ENCODE measurements around the gene RAP1GAP.

RAP1GAP gene

DNA sequence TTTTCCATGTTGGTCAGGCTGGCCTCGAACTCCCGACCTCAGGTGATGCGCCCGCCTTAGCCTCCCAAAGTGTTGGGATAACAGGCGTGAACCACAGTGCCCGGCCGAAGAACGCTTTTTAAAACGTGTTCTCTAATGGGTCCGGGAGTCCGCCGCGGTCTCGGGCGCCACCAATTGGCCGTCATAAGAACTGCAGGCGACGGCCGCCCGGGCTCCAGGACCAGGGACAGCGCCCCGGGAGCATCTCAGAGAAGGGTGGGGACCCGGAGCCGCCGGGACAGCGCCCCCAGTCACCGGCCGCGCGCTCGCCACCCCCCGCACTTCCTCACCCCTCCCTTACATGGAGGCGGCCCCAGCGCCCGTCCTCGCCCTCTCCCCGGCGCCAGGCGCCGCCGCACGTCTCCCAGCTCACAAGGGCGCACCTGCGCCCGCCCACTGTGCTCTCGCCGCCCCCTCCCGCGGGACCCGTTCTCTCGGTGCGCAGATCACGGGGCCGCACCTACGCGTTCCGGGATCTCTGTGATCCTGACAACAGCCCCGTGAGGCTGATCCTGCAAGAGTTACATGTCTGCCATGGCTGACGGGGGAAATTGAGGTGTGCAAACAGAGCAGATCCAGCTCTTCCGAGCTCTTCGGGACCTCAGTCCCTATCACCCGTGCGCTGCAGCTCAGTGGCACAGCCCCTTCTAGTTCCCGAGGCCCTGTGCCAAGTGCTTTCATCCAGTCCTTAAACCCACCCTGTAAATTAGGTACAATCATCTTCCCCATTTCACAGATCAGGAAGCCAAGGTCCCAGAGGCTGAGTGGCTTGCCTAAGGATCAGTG lies 9.8 kb downstream of the RAP1GAP start:
- no peaks in the 10 kb centered on the region for H3K9me3 ChIP-seq
- no peaks in the 10 kb centered on the region for H3K36me3 ChIP-seq
- H3K4me3 ChIP-seq (ENCODE audit: low read depth, low read length) = 0 out of 2 replicates have a peak overlapping the region, but pooled peaks have one; percentile 23
- TF ChIP-seq, protein P1, sequence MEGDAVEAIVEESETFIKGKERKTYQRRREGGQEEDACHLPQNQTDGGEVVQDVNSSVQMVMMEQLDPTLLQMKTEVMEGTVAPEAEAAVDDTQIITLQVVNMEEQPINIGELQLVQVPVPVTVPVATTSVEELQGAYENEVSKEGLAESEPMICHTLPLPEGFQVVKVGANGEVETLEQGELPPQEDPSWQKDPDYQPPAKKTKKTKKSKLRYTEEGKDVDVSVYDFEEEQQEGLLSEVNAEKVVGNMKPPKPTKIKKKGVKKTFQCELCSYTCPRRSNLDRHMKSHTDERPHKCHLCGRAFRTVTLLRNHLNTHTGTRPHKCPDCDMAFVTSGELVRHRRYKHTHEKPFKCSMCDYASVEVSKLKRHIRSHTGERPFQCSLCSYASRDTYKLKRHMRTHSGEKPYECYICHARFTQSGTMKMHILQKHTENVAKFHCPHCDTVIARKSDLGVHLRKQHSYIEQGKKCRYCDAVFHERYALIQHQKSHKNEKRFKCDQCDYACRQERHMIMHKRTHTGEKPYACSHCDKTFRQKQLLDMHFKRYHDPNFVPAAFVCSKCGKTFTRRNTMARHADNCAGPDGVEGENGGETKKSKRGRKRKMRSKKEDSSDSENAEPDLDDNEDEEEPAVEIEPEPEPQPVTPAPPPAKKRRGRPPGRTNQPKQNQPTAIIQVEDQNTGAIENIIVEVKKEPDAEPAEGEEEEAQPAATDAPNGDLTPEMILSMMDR (IDR thresholded peaks at IDR 0.05; ENCODE audit: low read depth, low read length) = peak; percentile 56
- H3K4me1 ChIP-seq = no peaks in the 10 kb centered on the region
- H3K27me3 ChIP-seq = no peaks in the 10 kb centered on the region
- DNase-seq = peak; percentile 44

- no peak for DNase-seq
- TF ChIP-seq, protein P1 (IDR thresholded peaks at IDR 0.05; ENCODE audit: low read depth, low read length) = no peak
- H3K27me3 ChIP-seq = no peaks in the 10 kb centered on the region
Observed at GRCh38 chr1:21657456-21658190, 11.5 kb downstream of the RAP1GAP start.

DNA sequence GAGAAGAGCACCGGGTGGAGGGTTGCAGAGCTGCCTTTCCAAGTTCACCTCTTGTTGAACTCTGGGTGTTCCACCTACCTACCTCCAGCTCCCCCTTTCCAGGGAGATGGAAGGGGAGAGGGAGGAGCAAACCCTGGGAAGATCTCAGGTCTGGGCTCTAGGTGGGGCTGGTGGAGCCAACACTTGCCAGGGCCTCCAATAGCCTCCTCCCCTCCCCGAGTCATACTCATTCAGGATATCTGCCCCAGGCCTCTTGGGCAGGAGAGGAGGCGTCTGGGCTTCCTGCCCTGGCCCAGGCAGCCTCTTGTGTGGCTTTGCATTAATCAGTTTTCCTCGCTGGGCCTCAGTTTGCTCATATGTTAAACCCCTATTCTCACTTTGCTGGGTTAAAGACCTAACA lies 13.4 kb downstream of the RAP1GAP start:
- Histone ChIP-seq H3K9me3 (no peaks in the 10 kb centered on the region), H3K36me3 (no peaks in the 10 kb centered on the region), H3K4me1 (no peaks in the 10 kb centered on the region), H3K4me3 (ENCODE audit: low read depth, low read length) (no peak overlapping the region), H3K27me3 (no peaks in the 10 kb centered on the region)
- no peak for DNase-seq
- TF ChIP-seq, protein P1 (IDR thresholded peaks at IDR 0.05; ENCODE audit: low read depth, low read length) = peak; percentile 11; the same call in 1 of the 2 replicates

More at GRCh38 chr1:21657456-21658190, 11.5 kb downstream of the RAP1GAP start:
- Histone ChIP-seq H3K36me3 (no peaks in the 10 kb centered on the region), H3K9me3 (no peaks in the 10 kb centered on the region), H3K4me3 (ENCODE audit: low read depth, low read length) (no peak overlapping the region), H3K4me1 (no peaks in the 10 kb centered on the region)

DNA sequence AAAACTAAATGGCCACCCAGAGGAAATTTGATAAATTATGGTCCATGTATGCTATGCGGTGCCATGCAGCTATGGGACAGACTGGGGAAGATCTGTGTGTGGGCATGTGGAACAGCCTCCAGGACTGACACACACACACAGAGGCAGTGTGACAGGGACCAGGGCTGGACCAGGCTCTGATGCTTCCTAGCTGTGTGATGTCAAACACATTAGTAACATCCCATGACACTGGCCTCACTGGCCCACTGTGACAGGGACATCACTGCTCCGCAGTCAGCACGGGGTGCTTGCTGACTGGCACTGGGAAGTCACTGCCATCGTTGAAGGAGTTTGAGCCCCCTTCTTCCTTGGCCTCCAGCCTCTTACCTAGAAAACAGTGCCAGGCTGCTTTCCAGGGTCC lies 13.9 kb downstream of the RAP1GAP start:
- Histone ChIP-seq H3K4me1 (no peaks in the 10 kb centered on the region), H3K27me3 (no peaks in the 10 kb centered on the region), H3K36me3 (no peaks in the 10 kb centered on the region), H3K4me3 (ENCODE audit: low read depth, low read length) (no peak overlapping the region), H3K9me3 (no peaks in the 10 kb centered on the region)
- TF ChIP-seq, protein P1 (IDR thresholded peaks at IDR 0.05; ENCODE audit: low read depth, low read length) = no peak
- DNase-seq = no peak

GRCh38 chr1:21654209-21654608 lies 14.9 kb downstream of the RAP1GAP start:
- TF ChIP-seq, protein P1 (IDR thresholded peaks at IDR 0.05; ENCODE audit: low read depth, low read length) = no peak
- Histone ChIP-seq H3K9me3 (no peaks in the 10 kb centered on the region), H3K4me3 (ENCODE audit: low read depth, low read length) (no peak overlapping the region), H3K36me3 (no peaks in the 10 kb centered on the region), H3K4me1 (no peaks in the 10 kb centered on the region), H3K27me3 (no peaks in the 10 kb centered on the region)
- DNase-seq = no peak

- TF ChIP-seq, protein P1 (IDR thresholded peaks at IDR 0.05; ENCODE audit: low read depth, low read length) = no peak
- Histone ChIP-seq H3K27me3 (no peaks in the 10 kb centered on the region), H3K4me3 (ENCODE audit: low read depth, low read length) (no peak overlapping the region), H3K36me3 (no peaks in the 10 kb centered on the region), H3K9me3 (no peaks in the 10 kb centered on the region), H3K4me1 (no peaks in the 10 kb centered on the region)
- no peak for DNase-seq
Observed at GRCh38 chr1:21653744-21654100, 15.4 kb downstream of the RAP1GAP start.
